HuH-7.5 (cell line): Measurements from ENCODE around the gene HIPK2.
"Not testable (repeated sequence)": the region's sequence is repeated elsewhere in the genome, so short reads cannot be mapped to it uniquely, and the experiment has no call there.

Source experiments
- DNase-seq: peaks from one replicate; pipeline ENCODE4 v3.0.0; 2011; ENCODE audit warnings: low spot score

Gene HIPK2

DNA sequence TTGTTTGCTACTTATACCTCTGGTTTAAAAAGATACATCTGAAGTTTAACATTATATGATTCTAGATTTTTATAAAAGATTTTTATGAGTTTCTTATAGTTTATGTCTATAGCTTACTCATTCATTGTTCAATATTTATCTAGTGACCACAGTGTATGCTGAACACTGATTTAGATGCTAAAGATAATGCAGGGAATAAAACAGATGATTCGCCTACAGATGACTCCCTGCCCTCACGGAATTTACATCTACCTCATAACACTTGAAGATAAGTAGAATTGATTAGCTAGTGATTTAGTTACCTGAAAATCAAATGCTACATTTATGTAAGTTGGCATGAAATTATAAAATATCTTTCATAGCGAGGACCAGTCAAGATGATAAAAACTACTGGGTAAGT is 105.8 kb downstream of the HIPK2 start:
- no peak for DNase-seq

DNA sequence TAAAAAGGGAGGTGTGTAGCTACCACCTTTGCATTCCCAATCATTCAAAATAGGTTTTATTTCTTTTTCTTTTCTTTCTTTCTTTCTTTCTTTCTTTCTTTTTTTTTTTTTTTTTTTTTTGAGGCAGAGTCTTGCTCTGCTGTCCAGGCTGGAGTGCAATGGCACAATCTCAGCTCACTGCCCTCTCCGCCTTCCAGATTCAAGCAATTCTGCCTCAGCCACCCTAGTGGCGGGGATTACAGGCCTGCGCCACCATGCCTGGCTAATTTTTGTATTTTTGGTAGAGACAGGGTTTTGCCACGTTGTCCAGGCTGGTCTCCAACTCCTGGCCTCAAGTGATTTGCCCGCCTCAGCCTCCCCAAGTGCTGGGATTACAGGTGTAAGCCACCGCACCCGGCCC is 107.1 kb downstream of the HIPK2 start:
- not testable (repeated sequence) for DNase-seq

- DNase-seq = no peak
Observed at GRCh38 chr7:139669106-139670061, 108.4 kb downstream of the HIPK2 start.

DNA sequence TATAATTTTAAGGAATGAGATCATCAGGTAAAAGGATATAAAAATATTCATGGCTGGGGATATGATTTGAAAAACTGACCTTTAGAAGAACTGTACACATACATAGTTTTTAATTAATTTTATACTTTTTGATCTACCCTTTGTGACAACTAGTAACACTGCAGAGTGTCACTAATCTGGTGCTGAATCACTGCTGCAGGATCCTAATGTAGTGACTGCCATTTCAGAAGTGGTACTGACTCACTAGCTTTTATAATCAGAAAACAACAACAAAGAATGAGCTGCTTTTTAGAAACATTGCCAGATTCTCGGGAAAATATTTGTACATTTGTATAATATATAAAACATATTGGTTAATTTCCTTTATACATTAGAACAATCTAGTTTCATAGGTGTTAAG is 110.4 kb downstream of the HIPK2 start:
- DNase-seq = no peak

GRCh38 chr7:139666501-139666900 is 111.3 kb downstream of the HIPK2 start:
- DNase-seq = no peak

DNA sequence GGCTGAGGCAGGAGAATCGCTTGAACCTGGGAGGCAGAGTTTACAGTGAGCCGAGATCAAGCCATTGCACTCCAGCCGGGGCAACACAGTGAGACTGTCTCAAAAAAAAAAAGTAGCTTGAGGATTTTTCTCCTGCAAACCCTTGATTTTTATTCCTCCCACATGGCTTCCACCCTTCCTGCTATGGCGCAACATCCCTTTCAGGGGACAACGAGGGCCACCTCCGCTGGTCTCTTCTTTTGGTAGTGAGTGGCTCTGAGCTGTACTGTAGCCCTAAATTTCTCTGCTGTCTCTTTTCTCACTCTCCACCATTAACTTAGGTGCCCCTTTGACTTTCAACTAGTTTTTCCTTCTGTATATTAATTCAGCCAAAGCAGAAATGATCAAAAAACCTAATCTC is 113.4 kb downstream of the HIPK2 start:
- no peak for DNase-seq

DNA sequence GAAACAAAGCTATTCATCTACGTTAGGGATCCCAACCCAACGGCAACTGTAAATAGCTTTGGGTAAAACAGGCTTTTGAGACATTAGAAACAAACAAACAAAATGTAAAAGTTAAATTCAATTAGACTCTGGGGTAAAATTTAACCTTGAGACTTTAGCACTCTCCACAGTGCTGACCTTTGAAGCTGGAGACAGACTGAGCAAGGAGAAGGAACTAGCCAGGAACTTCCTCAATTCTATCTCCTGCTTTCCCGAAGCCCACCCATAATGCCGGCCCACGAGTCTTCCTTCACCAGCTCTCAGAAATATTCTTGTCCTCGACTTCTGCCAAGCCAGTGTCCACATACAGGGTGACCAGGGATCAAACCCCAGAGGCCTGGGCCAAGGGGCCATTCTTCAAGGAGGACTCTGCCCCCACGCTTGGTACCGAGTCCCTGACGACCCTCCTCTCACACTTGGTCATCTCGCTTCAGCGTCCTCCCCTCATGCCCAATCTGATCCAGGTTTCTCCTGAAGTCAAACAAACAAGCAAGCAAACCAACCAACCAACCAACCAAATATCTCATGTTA is 114.1 kb downstream of the HIPK2 start:
- no peak for DNase-seq

- no peak for DNase-seq
Observed at GRCh38 chr7:139661903-139662302, 115.9 kb downstream of the HIPK2 start.

DNA sequence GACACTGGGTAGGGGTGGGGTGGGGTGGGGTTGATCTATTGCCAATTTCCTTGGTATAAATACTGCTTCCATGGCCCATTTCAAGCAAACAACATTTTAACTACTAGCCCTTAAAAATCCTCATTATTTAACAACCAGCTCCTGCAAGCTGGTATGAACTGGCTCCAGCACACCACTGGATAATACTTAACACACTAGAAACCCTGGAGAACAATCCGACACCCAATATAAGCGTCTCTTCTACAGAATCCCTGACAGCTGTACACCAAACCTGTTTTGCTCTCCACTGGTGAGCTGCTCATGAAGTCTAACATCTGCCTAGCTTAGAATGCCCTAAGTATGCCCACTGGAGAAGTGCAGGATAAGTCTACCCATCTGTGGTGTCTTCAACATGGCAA is 116.8 kb downstream of the HIPK2 start:
- no peak for DNase-seq

- DNase-seq = no peak
Observed at GRCh38 chr7:139660317-139661042, 117.3 kb downstream of the HIPK2 start.

GRCh38 chr7:139659922-139660316 is 117.9 kb downstream of the HIPK2 start:
- no peak for DNase-seq

- no peak for DNase-seq
Observed at GRCh38 chr7:139658908-139659675, 118.7 kb downstream of the HIPK2 start.

DNA sequence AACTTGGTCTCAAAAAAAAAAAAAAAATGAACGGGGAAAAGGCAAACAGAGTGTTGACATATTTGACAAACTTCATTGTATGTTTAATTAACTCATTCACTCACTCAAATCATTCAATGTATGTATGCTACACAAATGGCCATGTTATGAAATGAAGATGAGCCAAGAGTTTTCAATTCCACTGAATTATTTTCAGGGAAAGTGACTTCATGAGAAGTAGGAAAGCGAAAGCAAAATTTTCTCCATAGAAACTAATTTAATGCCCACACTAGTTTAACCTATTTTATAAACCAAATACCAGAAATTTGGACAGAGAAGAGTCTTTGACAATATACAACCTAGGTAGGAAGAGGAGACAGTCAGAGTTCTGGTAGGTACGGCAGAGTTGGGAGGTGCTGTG is 119.5 kb downstream of the HIPK2 start:
- no peak for DNase-seq

DNA sequence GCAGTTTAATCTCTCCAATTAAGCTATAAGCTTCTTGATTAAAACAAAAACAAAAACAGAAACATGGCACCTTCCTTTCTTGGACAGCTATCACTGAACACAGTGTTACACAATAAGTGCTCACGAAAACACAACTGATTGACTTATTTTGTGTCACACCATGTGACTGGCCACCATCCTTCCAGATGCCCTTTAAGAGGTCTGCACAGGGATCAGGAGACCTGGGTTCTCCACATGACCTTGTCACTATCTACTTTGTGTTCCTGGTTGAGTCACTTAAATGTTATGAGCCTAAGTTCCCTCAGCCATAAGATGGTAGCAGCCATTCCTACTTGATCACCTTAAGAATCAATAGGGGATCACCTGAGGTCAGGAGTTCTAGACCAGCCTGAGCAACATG is 120.1 kb downstream of the HIPK2 start:
- no peak for DNase-seq

DNA sequence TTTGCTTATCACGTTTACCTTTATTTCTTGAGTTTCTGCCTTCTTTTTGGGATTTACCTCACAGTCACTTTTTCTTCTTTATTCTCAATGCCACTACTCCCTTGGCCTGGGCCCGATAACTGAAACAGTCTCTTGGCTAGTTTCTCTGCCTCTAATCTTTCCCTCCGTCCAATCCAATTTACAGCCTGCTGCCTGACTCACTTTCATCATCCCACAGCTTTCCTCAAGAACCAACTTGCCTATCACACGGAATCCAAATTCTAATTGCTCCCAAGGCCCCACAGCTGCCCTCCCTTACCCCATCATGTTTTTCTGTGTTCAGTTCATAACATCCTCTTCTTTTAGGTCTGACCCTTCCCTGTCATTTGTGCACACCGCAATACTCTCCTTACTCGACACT is 121.4 kb downstream of the HIPK2 start:
- DNase-seq = no peak

DNA sequence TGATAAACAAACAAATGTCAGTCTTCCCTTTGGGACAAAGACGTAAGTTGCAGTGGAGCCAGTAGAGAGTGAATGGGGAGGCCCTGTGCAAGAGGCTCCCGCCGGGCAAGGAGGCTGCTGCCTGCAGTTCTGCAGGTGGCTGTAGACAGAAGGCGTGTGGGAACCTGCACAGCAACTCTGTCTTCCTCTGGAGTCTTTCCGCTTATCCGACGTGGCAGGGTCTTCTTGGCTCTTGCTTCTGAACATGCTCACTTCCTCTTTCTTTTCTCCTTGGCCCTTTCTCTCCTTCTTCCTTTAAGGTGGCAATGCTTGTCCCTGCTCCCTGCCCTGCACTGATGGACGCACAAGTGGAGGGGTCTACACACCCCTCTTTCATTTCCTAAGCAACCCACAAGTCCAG is 122.5 kb downstream of the HIPK2 start:
- DNase-seq = no peak

DNA sequence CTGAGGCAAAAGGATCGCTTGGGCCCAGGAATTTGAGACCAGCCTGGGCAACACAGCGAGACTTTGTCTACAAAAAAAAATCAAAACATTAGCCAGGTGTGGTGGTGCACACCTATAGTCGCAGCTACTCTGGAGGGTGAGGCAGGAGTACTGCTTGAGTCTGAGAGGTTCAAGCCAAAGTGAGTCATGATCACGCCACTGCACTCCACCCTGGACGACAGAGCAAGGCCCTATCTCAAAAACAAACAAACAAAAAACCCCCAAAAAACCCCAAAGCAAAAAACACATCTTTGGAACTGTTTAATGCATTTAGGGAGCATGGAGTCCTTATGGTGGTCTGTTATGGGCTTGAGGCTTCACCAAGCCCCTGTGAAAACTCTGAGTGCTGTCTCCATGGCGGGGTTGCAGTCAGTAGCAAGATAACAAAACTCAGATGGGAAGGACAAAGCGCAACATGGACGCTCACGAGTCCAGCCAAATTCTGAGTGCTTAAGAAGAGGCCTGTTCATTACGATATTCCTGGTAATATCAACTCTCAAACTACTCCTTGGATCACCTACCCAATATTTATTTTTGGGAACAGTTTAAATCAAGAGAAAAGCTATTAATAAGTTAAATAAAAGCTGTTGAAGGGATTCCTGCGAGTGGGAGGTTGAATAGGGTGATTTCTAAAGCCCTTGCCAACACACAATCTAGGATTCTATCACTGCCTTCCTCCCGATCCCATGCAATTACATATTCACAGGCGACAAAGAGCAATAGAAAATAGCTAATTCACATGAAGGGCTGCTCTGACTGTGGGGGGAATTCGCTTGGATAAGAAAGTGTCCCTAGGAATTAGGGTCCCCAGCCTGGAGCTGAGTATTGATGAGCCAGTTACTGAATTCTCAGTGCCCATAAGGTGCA is 123.3 kb downstream of the HIPK2 start:
- no peak for DNase-seq

- no peak for DNase-seq
Observed at GRCh38 chr7:139651914-139652313, 125.9 kb downstream of the HIPK2 start.

- DNase-seq = no peak
Observed at GRCh38 chr7:139651308-139651707, 126.5 kb downstream of the HIPK2 start.

DNA sequence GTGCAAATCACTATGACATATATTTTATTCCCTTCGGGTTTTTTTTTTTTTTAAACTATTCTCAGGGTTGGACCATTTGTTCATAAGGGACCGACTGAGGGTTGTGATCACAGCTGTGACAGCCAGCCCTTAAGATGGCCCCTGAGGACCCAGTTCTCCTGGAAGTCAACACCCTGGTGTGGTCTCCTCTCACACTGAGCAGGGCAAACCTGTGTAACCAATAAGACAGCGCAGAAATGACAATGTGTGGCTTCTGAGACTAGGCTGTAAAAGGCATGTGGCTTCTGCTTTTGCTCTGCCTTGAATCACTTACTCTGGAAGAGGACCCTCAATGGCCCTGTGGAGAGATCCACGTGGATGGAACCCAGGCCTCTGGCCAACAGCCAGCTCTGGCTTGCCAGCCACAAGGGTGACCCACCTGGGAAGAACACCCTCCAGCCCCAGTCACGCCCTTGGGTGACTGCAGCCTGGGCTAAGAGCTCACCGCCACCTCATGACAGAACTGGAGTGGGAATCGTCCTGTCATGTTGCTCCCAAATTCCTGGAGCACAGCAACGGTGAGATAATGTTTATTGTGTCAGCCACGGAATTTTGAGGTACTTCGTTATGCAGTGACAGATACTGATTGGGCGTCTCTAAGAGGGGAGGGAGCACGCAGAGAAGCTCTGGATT is 127.2 kb downstream of the HIPK2 start:
- DNase-seq = no peak
